Urothelium cell line (cell line): ENCODE data around the gene MSN.
A peak's percentile ranks its signal among the peaks of the same experiment; 100 is the strongest.
"Not testable (repeated sequence)": the region's sequence is repeated elsewhere in the genome, so short reads cannot be mapped to it uniquely, and the experiment has no call there.

Source experiments
- DNase-seq: peaks from one replicate; pipeline ENCODE4 v3.0.0; 2011; ENCODE audit warnings: low spot score, mixed read lengths
- FAIRE-seq: peaks from 2 replicates; lab custom pipeline; 2011; peaks lifted over from hg19 to GRCh38; lab: Jason Lieb, UNC

The MSN gene

GRCh38 chrX:65712005-65712806 lies 44.8 kb downstream of the MSN start:
- FAIRE-seq, result no peak

GRCh38 chrX:65718538-65718937 lies 51.1 kb downstream of the MSN start:
- no peak for DNase-seq
- no peak for FAIRE-seq

More at GRCh38 chrX:65712005-65712806, 44.8 kb downstream of the MSN start:
- no peak for DNase-seq

DNA sequence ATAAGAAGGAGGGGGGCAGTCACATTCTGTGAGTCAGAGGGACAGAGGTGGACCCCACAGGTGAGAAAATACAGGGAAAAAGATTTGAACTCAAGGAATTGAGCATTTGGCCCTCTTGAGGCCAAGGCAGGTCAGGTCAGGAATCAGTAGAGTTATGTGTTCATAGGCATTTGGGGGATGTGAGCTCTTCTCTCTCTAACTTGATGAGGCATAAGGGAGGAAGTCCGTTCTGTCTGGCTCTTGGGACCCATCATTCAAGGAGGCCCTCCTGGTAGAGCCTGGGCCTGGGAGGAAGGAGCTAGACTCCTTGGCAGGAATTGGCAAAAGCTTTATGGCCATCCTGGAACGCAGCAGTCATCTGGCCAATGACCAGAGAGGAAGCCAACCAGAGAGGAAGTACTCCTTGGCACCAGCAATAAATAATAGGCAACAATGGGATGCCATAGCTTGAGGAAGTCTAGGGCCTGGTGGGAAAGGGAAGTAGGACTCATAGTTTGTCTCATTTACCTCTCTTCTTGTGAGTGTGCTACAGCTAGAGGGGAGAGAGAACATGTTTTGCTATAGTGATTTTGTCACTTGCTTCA lies 53.0 kb downstream of the MSN start:
- DNase-seq (no peak), FAIRE-seq (no peak)

DNA sequence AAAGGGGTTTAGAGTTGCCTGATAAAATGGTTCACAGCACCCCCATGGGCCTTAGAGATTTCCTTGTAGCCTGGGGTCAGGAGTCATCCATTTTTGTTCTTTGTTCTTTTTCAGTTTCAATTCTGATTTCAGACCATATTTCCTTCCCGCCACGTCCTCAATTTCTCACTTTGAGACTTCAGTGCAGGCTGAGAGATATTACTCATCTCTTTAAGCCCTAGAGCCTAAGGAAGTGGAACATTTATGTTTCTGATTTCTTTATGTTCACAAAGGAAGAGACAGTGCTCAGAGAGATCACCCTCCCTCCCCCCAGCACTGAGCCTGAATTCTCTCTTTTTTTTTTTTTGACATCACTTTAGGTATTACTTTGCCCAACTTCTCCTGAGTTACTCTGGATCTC lies 56.3 kb downstream of the MSN start:
- FAIRE-seq, result no peak

DNA sequence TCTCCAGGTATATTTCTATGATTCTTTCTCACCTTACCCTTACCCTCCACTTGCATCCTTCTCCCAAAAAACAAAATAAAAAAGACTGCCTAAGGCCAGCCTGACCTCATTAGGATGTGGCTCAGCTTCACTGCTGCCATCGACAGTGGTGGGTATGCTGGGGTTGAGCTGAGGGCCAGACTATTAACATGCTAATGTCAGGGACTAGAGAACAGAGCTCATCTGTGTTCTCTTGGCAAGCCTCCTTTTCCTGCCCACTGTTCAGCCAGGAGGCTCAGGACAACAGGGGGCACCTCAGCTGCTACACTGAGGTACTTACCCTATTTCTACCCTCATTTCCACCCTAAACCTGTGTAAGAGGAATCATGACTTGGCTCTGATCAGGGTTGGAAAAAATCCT lies 59.3 kb downstream of the MSN start:
- DNase-seq, result no peak
- FAIRE-seq, result no peak

More for the DNA sequence above, 56.3 kb downstream of the MSN start:
- DNase-seq, result no peak

DNA sequence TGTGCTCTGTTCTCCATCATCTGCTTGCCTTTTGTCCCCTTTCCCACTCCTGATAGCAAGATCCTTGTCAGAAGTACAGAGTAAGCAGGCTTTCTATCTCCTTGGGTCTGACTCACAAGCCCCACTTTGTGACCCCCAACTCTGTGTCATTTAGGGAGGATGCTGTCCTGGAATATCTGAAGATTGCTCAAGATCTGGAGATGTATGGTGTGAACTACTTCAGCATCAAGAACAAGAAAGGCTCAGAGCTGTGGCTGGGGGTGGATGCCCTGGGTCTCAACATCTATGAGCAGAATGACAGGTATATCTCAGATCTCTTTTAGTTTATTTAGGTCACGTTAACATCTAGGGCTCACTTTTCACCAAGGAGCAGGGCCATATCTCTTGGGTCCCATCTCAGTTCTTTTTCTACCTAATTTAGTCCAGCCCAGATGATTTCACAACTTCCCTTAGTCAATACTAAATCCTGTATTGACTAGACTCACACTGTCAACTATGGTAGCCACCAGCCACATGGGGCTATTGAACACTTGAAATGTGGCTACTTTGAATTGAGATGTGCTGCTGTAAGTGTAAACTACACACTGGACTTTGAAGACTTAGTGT lies 64.3 kb downstream of the MSN start:
- FAIRE-seq, result no peak
- DNase-seq, result no peak

DNA sequence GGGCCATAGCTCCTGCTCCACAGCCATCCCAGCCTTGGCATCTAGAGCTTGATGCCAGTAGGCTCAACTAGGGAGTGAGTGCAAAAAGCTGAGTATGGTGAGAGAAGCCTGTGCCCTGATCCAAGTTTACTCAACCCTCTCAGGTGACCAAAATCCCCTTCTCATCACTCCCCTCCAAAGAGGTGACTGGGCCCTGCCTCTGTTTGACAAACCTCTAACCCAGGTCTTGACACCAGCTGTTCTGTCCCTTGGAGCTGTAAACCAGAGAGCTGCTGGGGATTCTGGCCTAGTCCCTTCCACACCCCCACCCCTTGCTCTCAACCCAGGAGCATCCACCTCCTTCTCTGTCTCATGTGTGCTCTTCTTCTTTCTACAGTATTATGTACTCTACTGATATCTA lies 73.5 kb downstream of the MSN start:
- no peak for DNase-seq
- FAIRE-seq, result no peak

- FAIRE-seq (no peak), DNase-seq (no peak)
Measured at GRCh38 chrX:65741823-65742222, 74.4 kb downstream of the MSN start.

DNA sequence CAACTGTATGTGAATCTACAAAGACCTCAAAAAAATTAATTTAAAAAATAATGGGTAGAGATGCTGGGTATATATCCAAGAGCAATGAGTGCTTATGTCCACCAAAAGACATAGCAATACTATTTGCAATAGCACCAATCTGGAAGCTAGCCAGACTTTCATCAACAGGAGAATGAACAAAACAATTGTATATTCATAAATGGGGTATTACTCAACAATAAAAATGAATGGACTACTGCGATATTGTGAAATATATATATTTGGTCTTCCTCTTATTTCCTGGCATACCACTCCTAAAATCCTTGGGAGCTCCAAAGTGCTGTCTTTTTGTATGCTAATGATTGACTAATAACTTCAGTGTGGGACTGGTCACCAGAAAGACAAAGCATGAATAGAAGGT lies 77.5 kb downstream of the MSN start:
- DNase-seq, result no peak

GRCh38 chrX:65745427-65745826 lies 78.0 kb downstream of the MSN start:
- FAIRE-seq (no peak), DNase-seq (no peak)

More for the DNA sequence above, 77.5 kb downstream of the MSN start:
- no peak for FAIRE-seq

- FAIRE-seq, result no peak
- DNase-seq, result peak; percentile 3
Measured at GRCh38 chrX:65745992-65746391, 78.5 kb downstream of the MSN start.

DNA sequence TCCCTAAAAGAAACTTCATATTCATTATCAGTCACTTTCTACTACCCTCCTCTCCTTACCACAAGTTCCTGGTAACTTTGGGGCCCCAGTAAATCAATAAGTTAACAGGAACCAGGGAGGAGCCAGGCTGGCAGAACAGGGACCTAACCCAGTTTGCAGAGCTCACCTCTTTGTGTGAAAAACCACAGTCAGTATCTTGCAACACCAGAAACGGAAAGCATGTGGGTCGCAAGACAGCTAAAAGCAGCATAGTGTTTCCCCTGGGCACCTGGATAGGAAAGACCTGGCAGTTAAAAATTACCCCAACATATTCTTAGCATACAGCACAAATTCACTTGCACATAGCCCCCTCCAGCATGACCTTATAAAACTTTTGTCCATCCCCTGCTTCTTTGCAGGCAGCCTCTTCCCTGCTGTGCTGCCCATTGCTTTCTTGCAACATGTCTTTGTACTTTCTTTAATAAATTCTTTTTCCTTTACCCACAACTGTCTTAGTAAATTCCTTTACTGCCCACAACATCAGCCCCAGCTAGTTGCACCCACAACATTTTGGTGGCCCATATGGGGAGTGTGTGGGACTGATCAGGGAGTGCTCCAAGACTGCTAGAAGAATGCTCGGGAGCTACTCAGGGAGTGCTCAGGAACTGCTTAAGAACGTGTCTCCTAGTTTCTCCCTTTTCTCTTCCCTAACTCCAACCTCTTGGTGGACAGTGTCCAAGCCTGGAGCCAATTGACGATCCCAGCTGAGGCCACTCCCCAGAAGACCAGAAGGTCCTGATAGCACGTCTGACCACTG lies 83.4 kb downstream of the MSN start:
- FAIRE-seq, result no peak

GRCh38 chrX:65751519-65751918 lies 84.1 kb downstream of the MSN start:
- FAIRE-seq, result no peak
- DNase-seq, result no peak

More for the DNA sequence above, 83.4 kb downstream of the MSN start:
- no peak for DNase-seq

GRCh38 chrX:65752294-65752693 lies 84.8 kb downstream of the MSN start:
- FAIRE-seq, result no peak
- DNase-seq, result no peak

DNA sequence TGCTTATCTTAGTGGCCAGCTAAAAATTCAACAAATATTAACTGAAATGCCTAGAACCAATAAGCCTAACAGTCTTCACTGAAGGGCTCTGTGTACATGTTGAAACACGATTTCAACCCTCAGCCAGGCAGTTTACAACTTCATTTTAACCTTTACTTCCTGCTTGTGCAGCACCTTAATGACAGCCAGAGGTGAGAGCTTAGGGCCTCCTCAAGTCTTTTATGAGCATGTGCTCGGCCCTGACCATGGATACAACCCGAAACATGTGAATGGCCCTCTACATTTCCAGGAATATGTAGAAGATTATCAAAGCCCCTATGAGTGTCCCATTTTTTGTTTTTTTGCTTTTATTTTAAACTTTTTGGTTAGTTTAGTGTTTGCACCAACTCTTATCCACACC lies 88.3 kb downstream of the MSN start:
- DNase-seq (no peak), FAIRE-seq (no peak)

- DNase-seq (no peak), FAIRE-seq (no peak)
Measured at GRCh38 chrX:65757943-65758342, 90.5 kb downstream of the MSN start.

GRCh38 chrX:65758505-65758904 lies 91.1 kb downstream of the MSN start:
- DNase-seq, result no peak
- no peak for FAIRE-seq

DNA sequence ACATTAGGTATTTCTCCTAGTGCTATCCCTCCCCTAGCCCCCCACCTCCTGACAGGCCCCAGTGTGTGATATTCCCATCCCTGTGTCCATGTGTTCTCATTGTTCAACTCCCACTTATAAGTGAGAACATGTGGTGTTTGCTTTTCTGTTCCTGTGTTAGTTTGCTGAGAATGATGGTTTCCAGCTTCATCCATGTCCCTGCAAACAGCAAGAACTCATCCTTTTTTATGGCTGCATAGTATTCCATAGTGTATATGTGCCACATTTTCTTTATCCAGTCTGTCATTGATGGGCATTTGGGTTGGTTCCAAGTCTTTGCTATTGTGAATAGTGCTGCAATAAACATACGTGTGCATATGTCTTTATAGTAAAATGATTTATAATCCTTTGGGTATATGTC lies 92.1 kb downstream of the MSN start:
- not testable (repeated sequence) for FAIRE-seq, DNase-seq

DNA sequence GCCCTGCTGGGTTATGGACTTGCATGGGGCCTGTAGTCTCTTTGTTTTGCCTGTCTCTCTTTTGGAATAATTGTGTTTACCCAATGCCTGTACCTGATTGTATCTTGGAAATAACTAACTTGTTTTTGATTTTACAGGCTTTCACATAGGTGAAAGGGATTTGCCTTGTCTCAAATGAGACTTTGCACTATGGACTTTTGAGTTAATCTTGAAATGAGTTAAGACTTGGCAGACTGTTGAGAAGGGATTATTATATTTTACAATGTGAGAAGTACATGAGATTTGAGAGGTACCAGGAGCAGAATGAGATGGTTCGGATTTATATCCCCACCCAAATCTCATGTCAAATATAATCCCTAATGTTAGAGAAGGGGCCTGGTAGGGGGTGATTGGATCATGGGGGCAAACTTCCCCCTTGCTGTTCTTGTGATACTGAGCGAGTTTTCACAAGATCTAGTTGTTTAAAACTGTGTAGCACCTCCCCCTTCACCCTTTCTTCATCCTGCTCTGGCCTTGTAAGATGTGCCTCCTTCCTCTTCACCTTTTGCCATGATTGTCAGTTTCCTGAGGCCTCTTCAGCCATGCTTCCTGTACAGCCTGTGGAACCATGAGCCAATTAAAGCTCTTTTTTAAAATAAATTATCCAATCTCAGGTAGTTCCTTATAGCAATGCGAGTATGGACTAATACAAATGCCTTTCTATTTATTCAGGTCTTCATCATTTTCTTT lies 102.3 kb downstream of the MSN start:
- DNase-seq (no peak), FAIRE-seq (no peak)

GRCh38 chrX:65772842-65773241 lies 105.4 kb downstream of the MSN start:
- DNase-seq (no peak), FAIRE-seq (no peak)

DNA sequence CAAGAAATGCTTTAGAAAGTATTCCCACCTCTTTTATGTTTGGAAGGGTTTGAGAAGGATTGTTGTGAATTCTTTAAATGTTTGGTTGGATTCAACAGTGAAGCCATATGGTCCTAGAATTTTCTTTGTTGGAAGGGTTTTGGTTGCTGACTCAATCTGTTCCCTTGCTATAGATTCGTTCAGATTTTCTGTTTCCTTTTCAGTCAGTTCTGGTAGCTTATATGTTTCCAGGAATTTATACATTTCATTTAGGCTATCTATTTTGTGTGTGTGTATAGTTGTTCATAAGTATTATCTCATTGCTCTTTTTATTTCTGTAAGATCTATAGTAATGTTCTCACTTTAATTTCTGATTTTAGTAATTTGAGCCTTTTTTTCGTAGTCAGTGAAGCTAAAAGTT lies 114.4 kb downstream of the MSN start:
- DNase-seq (no peak), FAIRE-seq (no peak)
